KMS-11 (cell line): ENCODE measurements around the gene KIF18B.

Source experiments
- H2AFZ ChIP-seq: fragments of 200-600 bp; sonication (generic); 2 replicates; pipeline ENCODE4 v1.6.1; 2016; ENCODE audit warnings: antibody characterized with exemption, mixed run types, low read depth
- H3K27ac ChIP-seq: fragments of 200-600 bp; sonication (generic); 2 replicates; pipeline ENCODE4 v1.6.1; 2016; ENCODE audit warnings: mild to moderate bottlenecking, mixed run types
- H3K27me3 ChIP-seq: fragments of 200-600 bp; sonication (generic); 2 replicates; pipeline ENCODE4 v1.6.1; 2017; ENCODE audit warnings: mild to moderate bottlenecking, low read depth, mixed run types, moderate library complexity; ENCODE audit not compliant: insufficient read depth
- H3K36me3 ChIP-seq: fragments of 200-600 bp; sonication (generic); 2 replicates; pipeline ENCODE4 v1.6.1; 2017; ENCODE audit warnings: mild to moderate bottlenecking, mixed run types; ENCODE audit not compliant: insufficient read depth
- H3K4me1 ChIP-seq: fragments of 200-600 bp; sonication (generic); 2 replicates; pipeline ENCODE4 v1.6.1; 2016; ENCODE audit warnings: mild to moderate bottlenecking, low read depth, mixed run types; ENCODE audit not compliant: poor library complexity, severe bottlenecking
- H3K4me2 ChIP-seq: fragments of 200-600 bp; sonication (generic); 2 replicates; pipeline ENCODE4 v1.7.0; 2016; ENCODE audit warnings: mild to moderate bottlenecking, mixed run types
- H3K4me3 ChIP-seq: fragments of 200-600 bp; sonication (generic); IDR thresholded peaks from 2 replicates; pipeline ENCODE4 v1.6.1; 2017; ENCODE audit warnings: low read depth, low read length, mixed read lengths; ENCODE audit not compliant: insufficient read depth
- H3K79me2 ChIP-seq: fragments of 200-600 bp; sonication (generic); 2 replicates; pipeline ENCODE4 v1.6.1; 2016; ENCODE audit warnings: low read depth, mixed run types; ENCODE audit not compliant: insufficient read depth
- H3K9ac ChIP-seq: fragments of 200-600 bp; sonication (generic); 2 replicates; pipeline ENCODE4 v1.6.1; 2016; ENCODE audit warnings: mild to moderate bottlenecking, mixed run types
- H4K20me1 ChIP-seq: fragments of 200-600 bp; sonication (generic); 2 replicates; pipeline ENCODE4 v1.6.1; 2016; ENCODE audit warnings: mild to moderate bottlenecking, mixed run types; ENCODE audit not compliant: insufficient read depth
- TF ChIP-seq, protein P1 (sequence below): fragments of 200-600 bp; sonication (generic); conservative IDR thresholded peaks from 2 replicates; pipeline ENCODE4 v1.6.1; 2017; ENCODE audit warnings: low read depth, mild to moderate bottlenecking, antibody characterized with exemption, low read length, moderate library complexity, mixed read lengths

KIF18B gene

DNA sequence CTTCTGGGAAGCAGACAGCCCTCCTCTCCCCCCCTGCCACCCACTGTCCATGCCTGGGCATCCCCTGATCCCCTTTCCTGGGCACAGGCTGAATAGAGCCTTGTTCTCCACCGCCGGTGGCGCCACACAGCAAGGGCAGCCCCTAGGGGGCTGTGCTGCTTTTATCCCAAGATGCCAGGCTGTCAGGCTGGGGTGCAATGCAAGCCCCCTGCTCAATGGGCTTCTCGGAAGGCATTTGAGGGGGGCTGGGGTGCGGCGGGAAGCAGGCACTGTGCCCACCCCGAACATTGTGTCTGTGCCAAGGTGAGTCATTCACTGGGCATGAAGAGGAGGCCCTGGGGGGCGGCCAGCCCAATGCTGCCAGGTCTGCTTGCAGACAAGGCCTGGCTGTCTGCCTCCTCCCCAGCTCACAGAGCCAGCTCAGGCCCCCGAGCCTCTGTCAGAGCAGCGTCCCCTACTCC lies 30.8 kb downstream of the KIF18B start:
- TF ChIP-seq, protein P1, sequence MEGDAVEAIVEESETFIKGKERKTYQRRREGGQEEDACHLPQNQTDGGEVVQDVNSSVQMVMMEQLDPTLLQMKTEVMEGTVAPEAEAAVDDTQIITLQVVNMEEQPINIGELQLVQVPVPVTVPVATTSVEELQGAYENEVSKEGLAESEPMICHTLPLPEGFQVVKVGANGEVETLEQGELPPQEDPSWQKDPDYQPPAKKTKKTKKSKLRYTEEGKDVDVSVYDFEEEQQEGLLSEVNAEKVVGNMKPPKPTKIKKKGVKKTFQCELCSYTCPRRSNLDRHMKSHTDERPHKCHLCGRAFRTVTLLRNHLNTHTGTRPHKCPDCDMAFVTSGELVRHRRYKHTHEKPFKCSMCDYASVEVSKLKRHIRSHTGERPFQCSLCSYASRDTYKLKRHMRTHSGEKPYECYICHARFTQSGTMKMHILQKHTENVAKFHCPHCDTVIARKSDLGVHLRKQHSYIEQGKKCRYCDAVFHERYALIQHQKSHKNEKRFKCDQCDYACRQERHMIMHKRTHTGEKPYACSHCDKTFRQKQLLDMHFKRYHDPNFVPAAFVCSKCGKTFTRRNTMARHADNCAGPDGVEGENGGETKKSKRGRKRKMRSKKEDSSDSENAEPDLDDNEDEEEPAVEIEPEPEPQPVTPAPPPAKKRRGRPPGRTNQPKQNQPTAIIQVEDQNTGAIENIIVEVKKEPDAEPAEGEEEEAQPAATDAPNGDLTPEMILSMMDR, result no peak
- H3K4me1 ChIP-seq, result peaks cover 9% of the 10 kb centered on the region
- no peaks in the 10 kb centered on the region for H3K36me3 ChIP-seq
- H3K9ac ChIP-seq, result no peak overlapping the region
- H3K79me2 ChIP-seq, result no peaks in the 10 kb centered on the region
- no peak overlapping the region for H2AFZ ChIP-seq
- no peaks in the 10 kb centered on the region for H4K20me1 ChIP-seq
- no peak overlapping the region for H3K4me3 ChIP-seq
- H3K27me3 ChIP-seq, result peaks cover 41% of the 10 kb centered on the region
- no peak overlapping the region for H3K27ac ChIP-seq
- H3K4me2 ChIP-seq, result no peak overlapping the region

DNA sequence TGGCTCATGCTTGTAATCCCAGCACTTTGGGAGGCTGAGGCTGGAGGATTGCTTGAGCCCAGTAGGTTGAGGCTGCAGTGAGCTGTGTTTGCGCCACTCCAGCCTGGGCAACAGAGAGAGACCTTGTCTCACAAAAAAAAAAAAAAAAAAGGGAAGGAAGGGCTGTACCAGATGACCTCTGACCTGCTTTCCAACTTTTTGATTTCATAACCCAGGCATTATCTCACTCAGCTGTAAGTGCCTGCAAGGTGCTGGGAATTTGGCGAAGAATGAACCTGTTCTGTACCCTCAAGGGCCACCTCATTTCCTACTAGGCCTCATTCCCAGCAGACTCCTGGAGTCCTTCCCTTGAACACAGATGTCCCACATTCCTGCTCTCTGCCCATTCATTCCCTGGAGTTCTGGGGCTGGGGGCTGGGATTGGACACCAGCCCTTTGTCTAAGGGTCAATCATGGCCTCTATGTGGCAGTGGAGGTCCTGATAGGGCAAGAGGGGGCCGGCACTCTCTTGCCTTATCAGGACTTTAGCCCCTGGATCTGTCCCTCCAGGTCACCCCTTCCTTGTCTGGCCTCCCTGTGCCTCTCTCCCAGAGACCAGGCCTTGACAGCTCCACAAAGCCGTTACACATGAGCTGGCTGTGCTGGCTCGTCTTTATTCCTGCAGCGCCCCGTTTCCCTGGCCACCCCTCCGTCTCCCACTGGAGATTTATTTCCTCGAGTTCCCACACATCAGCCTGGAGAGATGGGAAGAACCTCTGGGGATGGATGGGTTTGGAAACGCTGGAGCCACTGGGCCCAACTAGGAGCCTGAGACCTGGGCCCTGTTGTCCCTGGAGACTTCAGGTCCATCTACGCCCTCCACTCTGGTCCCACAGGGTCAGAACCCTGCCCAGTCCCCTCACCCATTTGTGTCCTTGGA lies 31.5 kb downstream of the KIF18B start:
- Histone ChIP-seq H3K27me3 (peaks cover 34% of the 10 kb centered on the region), H3K27ac (no peak overlapping the region), H3K4me2 (no peak overlapping the region), H3K36me3 (no peaks in the 10 kb centered on the region), H4K20me1 (no peaks in the 10 kb centered on the region), H3K4me3 (no peak overlapping the region), H3K79me2 (no peaks in the 10 kb centered on the region), H3K9ac (no peak overlapping the region), H3K4me1 (peaks cover 9% of the 10 kb centered on the region), H2AFZ (no peak overlapping the region)
- TF ChIP-seq, protein P1, result no peak

DNA sequence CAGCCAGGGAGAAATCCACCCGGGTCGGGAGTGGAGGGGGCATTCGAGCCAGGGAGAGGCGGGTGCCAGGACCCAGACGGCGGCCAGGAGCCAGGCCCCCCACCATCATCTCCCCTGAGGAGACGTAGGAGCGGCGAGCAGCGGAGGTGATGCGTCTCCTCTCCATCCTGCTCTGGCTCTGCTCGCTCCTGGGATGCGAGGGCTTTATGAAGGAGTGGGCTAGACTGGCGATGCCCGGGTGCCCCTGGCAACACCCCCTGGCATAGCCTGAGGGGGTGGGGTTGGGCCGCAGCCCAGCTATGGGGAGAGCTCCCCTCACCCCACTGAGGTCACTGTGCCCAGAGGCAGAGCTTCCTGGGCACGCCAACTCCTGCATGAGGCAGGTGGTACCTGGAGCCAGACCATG lies 32.2 kb downstream of the KIF18B start, which contains the start of gene GFAP:
TSS of gene GFAP (minus strand) at position 180 of the 406 bp plus-strand sequence. CDS start at position 166, 14 bp downstream.
- H3K79me2 ChIP-seq, result no peaks in the 10 kb centered on the region
- TF ChIP-seq, protein P1, result no peak
- no peaks in the 10 kb centered on the region for H3K36me3 ChIP-seq
- no peak within 1 kb of the TSS for H3K4me3 ChIP-seq
- no peak within 1 kb of the TSS for H3K9ac ChIP-seq
- no peak within 1 kb of the TSS for H2AFZ ChIP-seq
- peaks cover 29% of the 10 kb centered on the region for H3K27me3 ChIP-seq
- no peak within 1 kb of the TSS for H3K27ac ChIP-seq
- peaks cover 8% of the 10 kb centered on the region for H3K4me1 ChIP-seq
- no peaks in the 10 kb centered on the region for H4K20me1 ChIP-seq
- H3K4me2 ChIP-seq, result no peak within 1 kb of the TSS

DNA sequence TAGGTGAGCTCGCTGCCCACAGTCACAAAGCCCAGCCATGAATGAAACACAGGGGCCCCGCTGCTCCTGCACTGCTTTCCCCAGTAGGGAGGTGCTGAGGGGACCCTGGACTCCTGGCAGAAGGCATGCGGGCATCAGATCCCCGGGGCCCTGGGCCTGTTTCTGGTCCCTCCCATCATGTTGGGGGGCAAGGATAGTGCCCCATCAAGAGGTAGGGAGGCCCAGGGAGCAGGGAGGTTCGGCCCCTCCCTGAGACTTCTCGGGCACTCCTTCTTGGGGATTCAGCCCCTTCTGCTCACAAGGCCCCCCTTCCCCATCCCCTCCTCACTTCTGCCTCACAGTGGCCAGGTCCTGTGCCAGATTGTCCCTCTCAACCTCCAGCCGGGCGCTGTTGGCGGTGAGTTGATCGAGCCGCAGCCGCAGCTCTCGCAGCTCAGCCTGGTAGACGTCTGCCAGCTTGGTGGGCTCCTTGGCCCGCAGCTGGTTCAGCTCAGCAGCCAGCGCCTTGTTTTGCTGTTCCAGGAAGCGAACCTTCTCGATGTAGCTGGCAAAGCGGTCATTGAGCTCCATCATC lies 32.8 kb downstream of the KIF18B start:
- peaks cover 2% of the 10 kb centered on the region for H3K4me1 ChIP-seq
- no peak overlapping the region for H3K9ac ChIP-seq
- no peaks in the 10 kb centered on the region for H3K79me2 ChIP-seq
- no peak overlapping the region for H3K27ac ChIP-seq
- H3K4me2 ChIP-seq, result no peak overlapping the region
- H3K4me3 ChIP-seq, result no peak overlapping the region
- H3K27me3 ChIP-seq, result peaks cover 28% of the 10 kb centered on the region
- no peak overlapping the region for H2AFZ ChIP-seq
- TF ChIP-seq, protein P1, result no peak
- H3K36me3 ChIP-seq, result no peaks in the 10 kb centered on the region
- H4K20me1 ChIP-seq, result no peaks in the 10 kb centered on the region
